HG03342 (cell line): Measurements from ENCODE around the gene PRRC1.

Source experiments
- ATAC-seq: cut with Tn5 transposase; IDR thresholded peaks from one replicate; pipeline ENCODE4 v1.9.1; 2021; ENCODE audit warnings: mild to moderate bottlenecking, moderate library complexity; ENCODE audit not compliant: unreplicated experiment

PRRC1 gene

GRCh38 chr5:127574852-127575679 lies 57.6 kb downstream of the PRRC1 start:
- ATAC-seq: no peak

DNA sequence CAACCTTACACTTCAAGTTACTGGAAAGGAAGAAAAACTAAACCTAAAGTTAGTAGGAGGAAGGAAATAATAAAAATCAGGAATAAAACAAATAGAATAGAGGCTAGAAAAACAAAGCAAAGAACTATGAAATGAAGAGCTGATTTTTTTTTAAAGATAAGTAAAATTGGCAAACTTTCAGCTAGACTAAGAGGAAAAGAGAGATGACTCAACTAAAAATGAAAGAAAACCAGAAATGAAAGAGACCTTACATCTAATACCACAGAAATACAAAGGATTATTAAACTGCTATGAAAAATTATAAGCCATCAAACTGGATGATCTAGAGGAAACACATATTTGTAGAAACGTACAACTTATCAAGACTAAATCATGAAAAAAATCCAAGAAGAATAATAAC lies 60.0 kb downstream of the PRRC1 start:
- no peak for ATAC-seq

DNA sequence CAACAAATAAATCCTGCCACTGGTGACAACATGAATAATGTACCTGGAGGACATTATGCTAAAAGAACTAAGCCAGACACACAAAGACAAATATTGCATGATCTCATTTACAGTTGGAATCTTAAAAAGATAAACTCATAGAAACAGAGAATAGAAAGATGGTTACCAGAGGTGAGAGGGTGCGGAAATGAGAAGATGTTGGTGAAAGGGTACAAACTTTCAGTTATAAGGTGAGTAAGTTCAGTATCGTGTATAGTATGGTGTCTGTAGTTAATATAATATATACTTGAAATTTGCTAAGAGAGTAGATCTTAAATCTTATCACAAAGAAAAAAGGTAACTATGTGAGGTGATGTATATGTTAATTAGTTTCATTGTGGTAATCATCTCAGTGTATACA lies 63.3 kb downstream of the PRRC1 start:
- ATAC-seq: no peak

DNA sequence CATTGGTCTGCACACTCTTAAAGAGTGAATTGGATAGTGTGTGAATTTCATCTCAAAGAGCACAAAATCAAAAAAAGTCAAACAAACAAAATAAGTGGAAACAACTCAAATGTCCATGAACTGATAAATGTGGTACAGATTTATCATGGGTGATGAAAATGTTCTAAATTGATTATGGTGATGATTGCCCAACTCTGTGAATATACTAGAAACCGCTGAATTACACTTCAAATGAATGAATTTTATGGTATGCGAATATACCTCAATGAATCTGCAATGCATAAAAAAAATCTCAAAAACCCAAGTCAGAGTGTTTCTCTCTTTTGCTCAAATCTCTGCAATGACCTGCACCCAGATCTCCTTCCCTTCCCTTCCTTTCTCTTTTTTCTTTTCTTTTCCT lies 64.0 kb downstream of the PRRC1 start:
- ATAC-seq: no peak

- no peak for ATAC-seq
Observed at GRCh38 chr5:127582773-127583370, 65.4 kb downstream of the PRRC1 start.

GRCh38 chr5:127583866-127584265 lies 66.4 kb downstream of the PRRC1 start:
- ATAC-seq: no peak

DNA sequence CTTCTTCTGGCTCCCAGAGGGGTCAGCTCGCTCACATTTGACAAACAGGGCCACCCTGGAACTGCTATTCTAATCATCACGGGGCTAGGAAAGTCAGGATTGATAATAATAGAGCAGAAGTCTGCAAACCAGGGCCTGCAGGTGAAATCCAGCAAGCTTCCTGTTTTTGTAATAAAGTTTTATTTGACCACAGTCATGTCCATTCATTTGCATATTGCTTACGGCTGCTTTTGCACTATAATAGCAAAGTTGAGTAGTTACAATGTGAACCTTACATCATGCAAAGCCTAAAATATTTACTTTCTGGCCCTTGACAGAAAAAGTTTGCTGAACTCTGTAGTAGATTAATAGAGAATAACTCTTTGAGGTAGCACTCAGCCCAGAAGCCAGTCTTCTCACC lies 68.2 kb downstream of the PRRC1 start:
- ATAC-seq: peak; percentile 24

DNA sequence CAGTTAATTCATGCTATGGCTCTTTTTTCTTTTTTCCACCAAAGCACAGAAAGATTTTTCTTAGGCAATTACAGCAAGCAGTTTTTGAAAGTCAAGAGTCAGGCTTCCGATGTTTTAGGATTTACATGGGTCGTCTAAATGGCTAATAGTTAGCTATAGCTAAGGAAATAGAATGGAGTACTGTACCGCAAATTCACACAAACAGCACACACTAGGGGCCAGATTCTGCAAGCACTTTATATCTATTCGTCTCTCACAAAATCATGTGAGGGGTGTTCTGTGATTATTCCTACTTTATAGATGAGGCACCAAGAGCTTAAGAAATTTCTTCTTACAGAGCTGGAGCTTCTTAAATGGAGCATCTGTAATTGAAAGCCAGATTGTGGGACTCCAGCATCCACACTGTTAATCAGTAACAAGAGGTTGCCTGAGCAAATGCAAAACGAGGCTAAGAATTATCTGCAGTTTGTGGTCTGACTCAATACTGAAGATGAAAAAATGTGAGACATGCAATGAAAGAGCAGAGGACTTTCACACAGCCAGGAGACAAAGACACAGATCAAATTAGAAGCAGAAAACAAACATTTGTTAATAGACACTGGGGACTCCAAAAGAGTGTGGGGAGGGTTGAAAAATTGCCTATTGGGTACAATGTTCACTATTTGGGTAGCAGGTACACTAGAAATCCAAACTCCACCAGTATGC lies 68.8 kb downstream of the PRRC1 start:
- peak; percentile 77 for ATAC-seq

GRCh38 chr5:127586811-127587210 lies 69.4 kb downstream of the PRRC1 start:
- ATAC-seq: peak; percentile 38

GRCh38 chr5:127587246-127587917 lies 69.9 kb downstream of the PRRC1 start:
- no peak for ATAC-seq

DNA sequence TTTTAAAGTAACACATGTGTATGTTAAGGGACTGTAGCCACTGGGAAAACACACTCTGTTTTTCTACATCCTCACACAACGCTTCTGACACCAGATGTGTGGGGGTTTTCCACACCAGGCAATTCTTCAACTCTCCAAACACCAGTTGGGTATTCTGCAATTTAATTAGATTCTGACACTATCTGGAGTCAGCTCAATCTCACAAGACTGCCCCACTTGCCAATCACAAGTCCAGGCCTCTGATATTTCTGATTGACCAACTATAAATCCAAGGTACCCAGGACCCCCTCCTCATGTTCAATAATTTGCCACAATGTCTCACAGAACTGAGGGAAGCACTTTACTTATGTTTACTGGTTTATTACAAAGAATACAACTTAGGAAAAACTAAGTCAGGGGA lies 70.9 kb downstream of the PRRC1 start:
- no peak for ATAC-seq

DNA sequence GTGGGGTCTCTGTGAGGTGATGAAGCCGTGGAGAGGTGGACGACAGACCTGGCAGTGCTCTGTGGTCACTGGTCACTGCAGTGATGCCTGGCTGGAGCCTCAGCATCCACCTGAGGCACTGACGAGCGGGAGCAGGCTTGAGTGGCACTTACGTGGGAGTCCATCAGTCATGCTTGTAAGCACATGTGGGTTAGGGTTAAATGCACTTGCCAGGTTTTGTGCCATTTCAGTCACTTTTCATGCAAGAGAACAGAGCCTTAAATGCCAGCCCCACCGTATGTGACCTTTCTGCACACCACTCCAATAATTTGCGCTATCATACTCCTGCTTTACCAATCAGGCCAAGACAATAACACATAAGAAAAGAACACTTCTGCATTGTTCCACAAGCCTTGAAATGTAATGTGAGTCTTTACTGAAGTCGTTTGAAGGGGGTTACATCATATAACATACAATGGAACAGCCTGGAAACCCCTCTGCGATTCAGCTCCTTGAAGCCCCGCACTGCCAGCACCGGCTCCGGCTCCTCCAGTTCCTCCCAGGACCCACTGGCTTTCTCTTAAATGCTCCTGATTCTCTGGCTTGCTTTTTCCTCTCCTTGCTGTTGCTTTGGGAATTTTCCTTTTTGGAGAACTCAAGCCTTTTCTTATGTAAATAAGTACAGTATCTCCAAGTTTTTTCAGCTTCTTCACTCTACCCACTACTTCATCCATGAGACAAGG lies 72.0 kb downstream of the PRRC1 start:
- ATAC-seq: no peak

DNA sequence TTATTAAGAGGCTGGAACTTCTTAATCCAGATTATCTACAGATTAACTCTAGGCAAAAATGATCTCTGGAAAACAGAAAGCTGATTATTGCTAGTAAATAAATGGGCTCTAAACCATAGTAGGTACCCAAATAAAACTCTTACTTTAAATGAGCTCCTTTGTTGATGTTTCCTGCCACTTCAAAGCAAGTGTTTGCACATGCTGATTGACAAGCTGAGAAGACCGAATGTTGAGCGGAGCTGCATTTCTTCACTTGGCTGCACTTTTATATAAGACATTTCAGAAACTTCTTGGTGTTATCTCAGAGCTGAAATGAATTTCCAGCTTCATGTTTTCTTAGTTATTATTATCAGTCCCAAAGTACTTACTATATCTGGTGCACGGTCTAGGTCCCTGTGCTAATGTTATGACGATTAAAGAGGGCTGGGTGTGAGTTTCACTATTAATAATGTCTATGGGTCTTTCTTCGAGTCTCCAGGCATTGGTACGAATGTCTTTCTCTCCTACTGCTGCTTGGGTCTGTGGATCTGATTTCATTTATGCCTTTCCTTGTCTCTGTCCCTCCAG lies 72.8 kb downstream of the PRRC1 start:
- ATAC-seq: peak; percentile 42

GRCh38 chr5:127595484-127596368 lies 78.3 kb downstream of the PRRC1 start:
- no peak for ATAC-seq

DNA sequence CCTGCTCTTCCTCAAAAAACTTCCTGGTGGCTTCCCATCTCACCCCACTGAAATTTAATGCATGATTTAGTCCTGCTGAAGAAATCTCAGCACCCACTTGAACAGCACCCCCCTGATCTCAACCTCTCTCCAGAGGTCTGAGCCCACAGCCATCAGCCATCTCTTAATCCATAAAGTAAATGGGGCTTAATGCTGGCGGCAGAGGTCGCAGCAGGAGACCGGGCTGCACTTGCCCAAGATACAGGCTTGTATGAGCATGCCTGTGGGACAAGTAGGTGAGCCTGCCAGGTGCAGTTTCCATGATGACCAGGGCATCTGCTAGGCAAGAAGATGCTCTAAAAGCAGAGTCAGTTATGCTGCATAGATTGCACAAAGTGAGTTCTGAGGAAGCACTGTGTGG lies 79.1 kb downstream of the PRRC1 start:
- no peak for ATAC-seq

- no peak for ATAC-seq
Observed at GRCh38 chr5:127599320-127599719, 81.9 kb downstream of the PRRC1 start.

DNA sequence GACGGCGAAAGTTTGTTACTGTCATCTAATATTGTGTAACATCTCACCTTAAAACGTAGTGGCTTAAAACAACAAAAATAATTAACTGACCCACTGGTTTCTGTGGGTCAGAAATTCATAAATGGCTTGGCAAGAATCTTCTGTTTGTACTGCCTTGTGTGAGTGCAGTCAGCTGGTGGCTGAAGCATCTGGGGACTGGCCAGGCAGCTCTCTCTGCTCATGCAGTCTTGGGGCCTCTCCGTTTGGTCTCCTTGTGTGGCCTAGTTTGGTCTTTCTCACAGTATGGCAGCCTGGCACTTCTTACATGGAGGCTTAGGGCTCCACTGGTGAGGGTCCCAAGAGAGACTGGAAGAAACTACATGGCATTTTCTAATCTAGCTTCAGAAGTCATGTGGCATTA lies 82.4 kb downstream of the PRRC1 start:
- ATAC-seq: no peak

GRCh38 chr5:127601111-127601510 lies 83.7 kb downstream of the PRRC1 start:
- ATAC-seq: no peak

- ATAC-seq: no peak
Observed at GRCh38 chr5:127601601-127602000, 84.2 kb downstream of the PRRC1 start.
